ENCODE results near the gene EEF1AKMT3.

DNA sequence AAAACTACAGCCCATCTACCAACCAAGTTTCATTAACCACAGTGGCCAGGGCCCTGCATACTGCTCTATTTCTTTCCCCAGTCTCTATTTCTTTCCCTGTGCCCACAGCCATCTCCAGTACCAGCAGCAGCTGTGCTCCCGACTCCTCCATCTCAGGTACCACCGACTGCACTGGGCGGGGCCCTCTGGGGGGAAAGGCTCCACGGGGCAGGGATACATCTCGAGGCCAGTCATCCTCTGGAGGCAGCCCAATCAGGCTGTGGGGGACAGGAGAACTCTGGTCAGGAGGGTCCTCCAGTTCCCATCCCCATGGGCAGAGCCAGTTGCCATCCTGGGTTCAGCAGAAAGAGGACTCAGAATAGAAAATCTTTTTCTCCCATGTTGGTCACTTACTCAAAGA lies 23.4 kb upstream of the EEF1AKMT3 start:
- TF ChIP-seq POLR2A (IDR thresholded peaks at IDR 0.05; ENCODE audit: borderline replicate concordance, extremely low read depth, insufficient read depth, insufficient read length) (no peak), SRF (IDR thresholded peaks at IDR 0.05; ENCODE audit: low read depth) (no peak), EZH2phosphoT487 (IDR thresholded peaks at IDR 0.05; ENCODE audit: borderline replicate concordance) (no peak), TCF7L2 (IDR thresholded peaks at IDR 0.05; ENCODE audit: borderline replicate concordance, extremely low read depth, insufficient read depth, insufficient read length) (no peak)
- TF ChIP-seq, protein P1, sequence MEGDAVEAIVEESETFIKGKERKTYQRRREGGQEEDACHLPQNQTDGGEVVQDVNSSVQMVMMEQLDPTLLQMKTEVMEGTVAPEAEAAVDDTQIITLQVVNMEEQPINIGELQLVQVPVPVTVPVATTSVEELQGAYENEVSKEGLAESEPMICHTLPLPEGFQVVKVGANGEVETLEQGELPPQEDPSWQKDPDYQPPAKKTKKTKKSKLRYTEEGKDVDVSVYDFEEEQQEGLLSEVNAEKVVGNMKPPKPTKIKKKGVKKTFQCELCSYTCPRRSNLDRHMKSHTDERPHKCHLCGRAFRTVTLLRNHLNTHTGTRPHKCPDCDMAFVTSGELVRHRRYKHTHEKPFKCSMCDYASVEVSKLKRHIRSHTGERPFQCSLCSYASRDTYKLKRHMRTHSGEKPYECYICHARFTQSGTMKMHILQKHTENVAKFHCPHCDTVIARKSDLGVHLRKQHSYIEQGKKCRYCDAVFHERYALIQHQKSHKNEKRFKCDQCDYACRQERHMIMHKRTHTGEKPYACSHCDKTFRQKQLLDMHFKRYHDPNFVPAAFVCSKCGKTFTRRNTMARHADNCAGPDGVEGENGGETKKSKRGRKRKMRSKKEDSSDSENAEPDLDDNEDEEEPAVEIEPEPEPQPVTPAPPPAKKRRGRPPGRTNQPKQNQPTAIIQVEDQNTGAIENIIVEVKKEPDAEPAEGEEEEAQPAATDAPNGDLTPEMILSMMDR (IDR thresholded peaks at IDR 0.05 in 2 of 3, conservative IDR thresholded peaks at IDR 0.05 in 1 of 3; ENCODE audit: borderline replicate concordance in 1 of 3, insufficient read depth in 1 of 3, low read depth in 2 of 3, low read length in 2 of 3) = no peak
- TF ChIP-seq, protein P2, sequence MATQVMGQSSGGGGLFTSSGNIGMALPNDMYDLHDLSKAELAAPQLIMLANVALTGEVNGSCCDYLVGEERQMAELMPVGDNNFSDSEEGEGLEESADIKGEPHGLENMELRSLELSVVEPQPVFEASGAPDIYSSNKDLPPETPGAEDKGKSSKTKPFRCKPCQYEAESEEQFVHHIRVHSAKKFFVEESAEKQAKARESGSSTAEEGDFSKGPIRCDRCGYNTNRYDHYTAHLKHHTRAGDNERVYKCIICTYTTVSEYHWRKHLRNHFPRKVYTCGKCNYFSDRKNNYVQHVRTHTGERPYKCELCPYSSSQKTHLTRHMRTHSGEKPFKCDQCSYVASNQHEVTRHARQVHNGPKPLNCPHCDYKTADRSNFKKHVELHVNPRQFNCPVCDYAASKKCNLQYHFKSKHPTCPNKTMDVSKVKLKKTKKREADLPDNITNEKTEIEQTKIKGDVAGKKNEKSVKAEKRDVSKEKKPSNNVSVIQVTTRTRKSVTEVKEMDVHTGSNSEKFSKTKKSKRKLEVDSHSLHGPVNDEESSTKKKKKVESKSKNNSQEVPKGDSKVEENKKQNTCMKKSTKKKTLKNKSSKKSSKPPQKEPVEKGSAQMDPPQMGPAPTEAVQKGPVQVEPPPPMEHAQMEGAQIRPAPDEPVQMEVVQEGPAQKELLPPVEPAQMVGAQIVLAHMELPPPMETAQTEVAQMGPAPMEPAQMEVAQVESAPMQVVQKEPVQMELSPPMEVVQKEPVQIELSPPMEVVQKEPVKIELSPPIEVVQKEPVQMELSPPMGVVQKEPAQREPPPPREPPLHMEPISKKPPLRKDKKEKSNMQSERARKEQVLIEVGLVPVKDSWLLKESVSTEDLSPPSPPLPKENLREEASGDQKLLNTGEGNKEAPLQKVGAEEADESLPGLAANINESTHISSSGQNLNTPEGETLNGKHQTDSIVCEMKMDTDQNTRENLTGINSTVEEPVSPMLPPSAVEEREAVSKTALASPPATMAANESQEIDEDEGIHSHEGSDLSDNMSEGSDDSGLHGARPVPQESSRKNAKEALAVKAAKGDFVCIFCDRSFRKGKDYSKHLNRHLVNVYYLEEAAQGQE (IDR thresholded peaks at IDR 0.05; ENCODE audit: low read depth) = no peak

All from HCT116 (cell line).